ENCODE results near the gene ATRN.

The ATRN gene

DNA sequence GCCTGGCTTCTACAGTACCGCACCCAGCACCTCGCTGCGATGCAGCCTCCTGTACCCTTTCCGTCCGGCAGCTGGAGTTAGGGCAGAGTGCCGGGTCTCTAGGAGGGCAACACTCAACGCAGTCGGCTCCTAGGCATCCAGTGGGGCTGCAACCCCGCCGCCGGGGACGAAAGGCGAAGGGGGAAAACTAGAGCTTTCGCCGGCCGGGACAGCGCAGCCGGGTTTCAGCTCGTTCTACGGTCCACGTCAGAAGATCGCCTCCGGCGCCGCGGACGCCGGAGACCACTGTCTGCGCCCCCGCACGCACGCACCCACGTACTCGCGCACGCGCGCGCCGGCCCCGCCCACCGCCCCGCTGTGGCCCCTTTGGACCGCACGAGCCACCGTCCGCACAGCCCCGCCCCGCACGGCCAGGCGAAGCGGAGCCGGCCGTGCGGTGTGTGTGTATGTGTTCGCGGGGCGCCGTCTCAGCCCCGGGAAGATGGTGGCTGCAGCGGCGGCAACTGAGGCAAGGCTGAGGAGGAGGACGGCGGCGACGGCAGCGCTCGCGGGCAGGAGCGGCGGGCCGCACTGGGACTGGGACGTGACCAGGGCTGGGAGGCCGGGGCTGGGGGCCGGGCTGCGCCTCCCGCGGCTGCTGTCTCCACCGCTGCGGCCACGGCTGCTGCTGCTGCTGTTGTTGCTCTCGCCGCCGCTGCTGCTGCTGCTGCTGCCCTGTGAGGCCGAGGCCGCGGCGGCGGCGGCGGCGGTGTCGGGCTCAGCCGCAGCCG lies at the start of gene ATRN (continued):
- TF ChIP-seq KLF1 (tag by site-specific recombination; IDR thresholded peaks at IDR 0.05), result peak; percentile 33

- H3K9me3 ChIP-seq (ENCODE audit: control insufficient read depth, insufficient read depth, low read depth, low read length), result no peaks in the 10 kb centered on the region
- TF ChIP-seq HOXD13 (CRISPR knock-in tag; IDR thresholded peaks at IDR 0.05; ENCODE audit: borderline replicate concordance) (no peak), ZBTB44 (tag by site-specific recombination; IDR thresholded peaks at IDR 0.05) (no peak), SETDB1 (IDR thresholded peaks at IDR 0.05; ENCODE audit: insufficient read length, low read length) (no peak), ZNF792 (tag by site-specific recombination; IDR thresholded peaks at IDR 0.05) (no peak), ZNF776 (tag by site-specific recombination; IDR thresholded peaks at IDR 0.05; ENCODE audit: borderline replicate concordance) (no peak), REST (tag by site-specific recombination; IDR thresholded peaks at IDR 0.05) (no peak), ELK4 (IDR thresholded peaks at IDR 0.05; ENCODE audit: borderline replicate concordance, low read depth, low read length) (no peak), ZNF544 (tag by site-specific recombination; IDR thresholded peaks at IDR 0.05) (no peak), ZNF747 (tag by site-specific recombination; IDR thresholded peaks at IDR 0.05) (no peak), ZNF114 (tag by site-specific recombination; IDR thresholded peaks at IDR 0.05) (no peak), ZNF76 (tag by site-specific recombination; IDR thresholded peaks at IDR 0.05; ENCODE audit: borderline replicate concordance, low read depth) (no peak), ZNF707 (tag by site-specific recombination; IDR thresholded peaks at IDR 0.05) (no peak), ZNF274 (IDR thresholded peaks at IDR 0.05; ENCODE audit: low read length) (no peak), ZNF274 (tag by site-specific recombination; IDR thresholded peaks at IDR 0.05; ENCODE audit: borderline replicate concordance) (no peak), ZSCAN16 (tag by site-specific recombination; IDR thresholded peaks at IDR 0.05) (no peak), ZNF449 (tag by site-specific recombination; IDR thresholded peaks at IDR 0.05) (no peak), ZNF521 (tag by site-specific recombination; IDR thresholded peaks at IDR 0.05) (no peak), HOXC10 (CRISPR knock-in tag; IDR thresholded peaks at IDR 0.05) (no peak), ZNF660 (tag by site-specific recombination; IDR thresholded peaks at IDR 0.05) (no peak)
- TF ChIP-seq, protein P1, sequence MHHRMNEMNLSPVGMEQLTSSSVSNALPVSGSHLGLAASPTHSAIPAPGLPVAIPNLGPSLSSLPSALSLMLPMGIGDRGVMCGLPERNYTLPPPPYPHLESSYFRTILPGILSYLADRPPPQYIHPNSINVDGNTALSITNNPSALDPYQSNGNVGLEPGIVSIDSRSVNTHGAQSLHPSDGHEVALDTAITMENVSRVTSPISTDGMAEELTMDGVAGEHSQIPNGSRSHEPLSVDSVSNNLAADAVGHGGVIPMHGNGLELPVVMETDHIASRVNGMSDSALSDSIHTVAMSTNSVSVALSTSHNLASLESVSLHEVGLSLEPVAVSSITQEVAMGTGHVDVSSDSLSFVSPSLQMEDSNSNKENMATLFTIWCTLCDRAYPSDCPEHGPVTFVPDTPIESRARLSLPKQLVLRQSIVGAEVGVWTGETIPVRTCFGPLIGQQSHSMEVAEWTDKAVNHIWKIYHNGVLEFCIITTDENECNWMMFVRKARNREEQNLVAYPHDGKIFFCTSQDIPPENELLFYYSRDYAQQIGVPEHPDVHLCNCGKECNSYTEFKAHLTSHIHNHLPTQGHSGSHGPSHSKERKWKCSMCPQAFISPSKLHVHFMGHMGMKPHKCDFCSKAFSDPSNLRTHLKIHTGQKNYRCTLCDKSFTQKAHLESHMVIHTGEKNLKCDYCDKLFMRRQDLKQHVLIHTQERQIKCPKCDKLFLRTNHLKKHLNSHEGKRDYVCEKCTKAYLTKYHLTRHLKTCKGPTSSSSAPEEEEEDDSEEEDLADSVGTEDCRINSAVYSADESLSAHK (tag by site-specific recombination; IDR thresholded peaks at IDR 0.05), result no peak
- TF ChIP-seq, protein P2, sequence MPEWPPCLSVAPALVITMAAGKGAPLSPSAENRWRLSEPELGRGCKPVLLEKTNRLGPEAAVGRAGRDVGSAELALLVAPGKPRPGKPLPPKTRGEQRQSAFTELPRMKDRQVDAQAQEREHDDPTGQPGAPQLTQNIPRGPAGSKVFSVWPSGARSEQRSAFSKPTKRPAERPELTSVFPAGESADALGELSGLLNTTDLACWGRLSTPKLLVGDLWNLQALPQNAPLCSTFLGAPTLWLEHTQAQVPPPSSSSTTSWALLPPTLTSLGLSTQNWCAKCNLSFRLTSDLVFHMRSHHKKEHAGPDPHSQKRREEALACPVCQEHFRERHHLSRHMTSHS (tag by site-specific recombination; IDR thresholded peaks at IDR 0.05), result no peak
These were observed 48.8 kb upstream of the ATRN start for GRCh38 chr20:3421985-3422384.

More at GRCh38 chr20:3421985-3422384, 48.8 kb upstream of the ATRN start:
- CTCF ChIA-PET, result no interaction called here
- no peak overlapping the region for H3K27ac ChIP-seq (ENCODE audit: extremely low read depth, low read depth, low read length)
- no peaks in the 10 kb centered on the region for H3K4me1 ChIP-seq (ENCODE audit: control insufficient read depth, insufficient read depth, low read length)
- no peaks in the 10 kb centered on the region for H3K36me3 ChIP-seq (ENCODE audit: control insufficient read depth in 2 of 2, insufficient read depth in 1 of 2, low read length in 2 of 2)
- no peak overlapping the region for H3K4me3 ChIP-seq (ENCODE audit: low read depth, low read length)
- POLR2A ChIA-PET, result no interaction called here
